GM19025 (cell line): ENCODE results near the gene TLE1.

ENCODE experiments used
- ATAC-seq: cut with Tn5 transposase; IDR thresholded peaks from one replicate; pipeline ENCODE4 v1.9.1; 2021; ENCODE audit warnings: mild to moderate bottlenecking, low read depth, moderate library complexity; ENCODE audit not compliant: unreplicated experiment

TLE1 gene

GRCh38 chr9:81687521-81688261 lies 1.7 kb downstream of the TLE1 start:
- ATAC-seq, result no peak

DNA sequence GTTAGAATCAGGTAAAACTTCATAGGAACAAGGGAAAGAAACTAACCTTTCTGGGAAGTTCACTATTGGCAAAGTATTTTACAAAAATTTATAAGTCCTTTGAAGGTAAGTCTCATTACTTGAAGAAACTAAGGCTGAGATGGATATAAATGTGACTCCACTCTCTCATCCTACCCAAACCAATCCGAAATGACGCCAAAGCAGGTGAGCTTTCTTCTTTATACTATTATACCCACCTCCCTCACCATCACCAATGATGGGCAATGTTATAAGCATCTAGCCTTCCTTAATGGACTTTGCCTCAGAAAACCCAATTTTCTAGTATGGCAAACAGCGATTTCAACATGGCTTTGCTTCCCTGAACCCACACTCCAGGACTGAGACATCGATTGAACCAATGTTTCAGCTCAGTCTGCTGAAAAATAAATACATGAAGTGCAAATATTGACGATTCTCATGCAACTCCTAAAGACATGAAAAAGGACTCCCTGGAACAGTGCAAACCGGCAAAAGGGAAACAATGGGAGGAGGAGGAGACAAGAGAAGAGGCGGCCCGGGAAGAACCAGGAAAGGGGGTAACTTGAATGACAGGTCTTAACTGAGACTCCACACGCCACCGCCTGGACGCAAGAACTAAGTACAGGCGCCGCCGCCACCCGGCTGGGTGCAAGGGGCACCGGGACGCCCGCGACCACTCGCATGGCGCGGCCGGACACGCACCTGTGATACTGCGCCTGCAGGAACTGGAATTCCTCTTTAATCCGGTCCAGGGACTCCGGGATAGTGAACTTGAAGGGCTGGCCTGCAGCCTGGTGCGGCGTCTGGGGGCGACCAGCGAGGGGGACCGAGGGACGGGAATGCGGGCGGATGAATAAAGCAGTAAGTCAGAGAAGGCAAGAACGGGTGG lies 2.5 kb downstream of the TLE1 start:
- ATAC-seq, result no peak

- no peak for ATAC-seq
Measured at GRCh38 chr9:81685763-81686613, 3.4 kb downstream of the TLE1 start.

DNA sequence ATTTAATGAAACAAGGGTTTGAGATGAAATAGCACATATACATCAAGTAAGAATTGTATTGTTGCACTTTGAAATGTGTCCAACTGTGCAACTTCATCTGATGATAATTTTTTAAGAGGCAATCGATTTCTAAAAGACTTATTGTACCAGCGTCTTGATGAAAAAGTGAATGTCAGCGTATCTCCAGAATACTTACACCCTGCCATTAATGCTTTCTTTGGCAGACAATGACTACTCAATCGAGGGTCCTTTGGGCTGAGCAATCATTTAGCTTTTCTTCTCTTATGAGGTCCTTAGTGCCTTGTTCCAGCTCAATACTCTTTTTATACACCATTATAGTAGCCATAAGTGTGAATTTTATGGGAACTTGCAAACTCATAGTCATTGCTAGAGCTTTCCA lies 4.7 kb downstream of the TLE1 start:
- no peak for ATAC-seq

DNA sequence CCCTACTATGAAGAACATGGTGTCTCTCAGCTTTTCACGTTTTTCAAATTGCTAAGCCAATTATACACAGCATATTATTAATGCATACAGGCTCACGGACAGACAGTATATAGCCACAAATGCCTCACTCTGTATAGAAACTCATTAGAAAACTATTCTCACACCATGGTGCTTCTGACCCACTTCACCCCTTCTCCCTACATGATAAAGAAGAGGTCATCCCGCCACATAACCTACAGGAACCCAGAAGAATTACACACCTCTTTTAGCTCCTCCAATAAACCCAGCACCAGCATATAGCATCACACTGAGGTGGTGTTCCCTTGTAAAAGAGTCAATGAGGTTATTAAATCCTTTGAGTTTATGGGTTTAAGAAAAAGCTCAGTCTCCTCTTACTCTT lies 5.6 kb downstream of the TLE1 start:
- ATAC-seq, result no peak

DNA sequence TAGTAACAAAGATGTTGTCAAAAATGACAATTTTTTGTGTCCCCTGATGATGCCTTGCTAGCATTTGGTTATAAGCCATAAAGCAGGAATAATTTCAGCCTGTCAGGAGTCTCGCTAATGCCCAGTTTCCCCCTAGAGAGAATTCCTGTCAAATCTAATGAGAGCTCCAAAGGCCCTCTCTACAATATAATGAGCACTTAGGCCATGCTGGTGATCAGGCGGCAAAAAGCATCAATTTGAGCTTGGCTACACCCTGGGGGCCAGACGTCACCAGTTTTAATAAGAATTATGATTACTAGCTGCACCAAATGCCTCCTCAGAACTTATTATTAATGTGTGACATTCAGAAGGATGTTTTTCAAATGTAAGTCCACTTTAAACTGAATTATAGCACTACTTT lies 6.1 kb downstream of the TLE1 start:
- no peak for ATAC-seq

DNA sequence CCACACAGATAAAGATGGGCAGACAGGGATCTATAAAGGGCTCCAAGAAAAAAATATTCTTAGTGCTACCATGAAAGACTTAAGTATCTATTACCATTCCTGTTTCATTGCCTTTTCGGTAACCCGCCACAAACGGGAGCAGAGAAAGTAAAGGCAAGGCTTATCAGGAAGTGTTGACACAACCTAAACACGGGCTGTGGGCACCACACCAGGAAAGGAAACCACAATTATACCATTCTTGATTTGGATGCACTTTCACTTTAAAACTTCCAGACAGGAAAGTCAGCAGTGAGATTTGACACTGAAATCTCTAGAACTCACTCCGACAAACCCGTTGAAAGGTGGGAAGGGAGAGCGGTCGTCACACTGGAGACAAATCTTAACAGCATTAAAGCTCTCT lies 6.5 kb downstream of the TLE1 start:
- ATAC-seq, result no peak

DNA sequence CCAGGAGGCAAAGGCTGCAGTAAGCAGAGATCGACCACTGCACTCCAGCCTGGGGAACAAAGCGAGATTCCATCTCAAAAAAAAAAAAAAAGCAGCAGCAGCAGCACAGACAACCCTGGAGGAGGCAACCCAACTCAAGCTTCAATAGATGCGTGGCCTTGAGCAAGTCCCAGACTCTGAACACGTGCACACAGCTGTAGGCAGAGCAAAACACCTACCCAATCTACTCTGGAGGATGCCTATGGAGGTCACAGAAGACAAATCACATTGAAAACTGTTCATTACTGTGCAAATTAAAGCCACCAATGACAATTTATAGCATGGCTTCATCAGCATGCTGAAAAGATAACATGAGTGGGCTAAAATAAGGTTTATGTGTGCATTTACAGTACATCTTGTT lies 7.2 kb downstream of the TLE1 start:
- ATAC-seq, result no peak

- no peak for ATAC-seq
Measured at GRCh38 chr9:81680506-81680905, 8.8 kb downstream of the TLE1 start.

DNA sequence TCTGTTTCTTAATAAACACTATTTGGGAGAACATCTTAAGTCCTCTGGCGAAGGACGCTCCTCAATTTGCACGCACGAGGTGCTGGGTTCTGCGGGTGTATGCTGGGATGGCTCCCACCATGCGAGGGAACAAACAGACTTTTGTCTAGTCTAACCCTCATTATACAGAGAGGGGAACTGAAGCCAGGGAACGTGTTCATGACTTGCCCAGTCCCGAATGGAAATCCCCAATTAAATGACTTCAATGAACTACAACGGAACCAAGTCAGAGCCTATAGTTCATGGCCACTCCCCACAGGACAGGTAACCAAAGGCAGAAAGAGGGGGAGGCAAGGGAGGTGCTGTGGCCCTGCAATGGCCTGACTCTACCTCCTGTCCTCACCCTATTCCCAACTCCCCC lies 9.3 kb downstream of the TLE1 start:
- ATAC-seq, result no peak

DNA sequence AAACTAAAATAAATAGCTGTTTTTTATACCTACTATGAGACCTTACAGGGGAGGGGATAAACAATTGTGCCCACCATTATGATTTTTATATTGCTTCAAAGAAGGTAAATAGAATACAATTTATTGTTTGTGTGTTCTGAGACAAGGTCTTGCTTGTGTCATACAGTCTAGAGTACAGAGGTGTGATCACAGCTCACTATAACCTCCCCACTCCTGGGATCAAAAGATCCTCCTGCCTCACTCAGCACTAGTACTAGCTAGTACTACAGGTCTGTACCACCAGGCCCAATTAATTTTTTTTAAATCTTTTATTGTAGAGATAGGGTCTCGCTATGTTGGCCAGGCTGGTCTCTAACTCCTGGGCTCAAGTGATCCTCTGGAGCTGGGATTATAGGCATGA lies 11.3 kb downstream of the TLE1 start:
- ATAC-seq, result no peak

DNA sequence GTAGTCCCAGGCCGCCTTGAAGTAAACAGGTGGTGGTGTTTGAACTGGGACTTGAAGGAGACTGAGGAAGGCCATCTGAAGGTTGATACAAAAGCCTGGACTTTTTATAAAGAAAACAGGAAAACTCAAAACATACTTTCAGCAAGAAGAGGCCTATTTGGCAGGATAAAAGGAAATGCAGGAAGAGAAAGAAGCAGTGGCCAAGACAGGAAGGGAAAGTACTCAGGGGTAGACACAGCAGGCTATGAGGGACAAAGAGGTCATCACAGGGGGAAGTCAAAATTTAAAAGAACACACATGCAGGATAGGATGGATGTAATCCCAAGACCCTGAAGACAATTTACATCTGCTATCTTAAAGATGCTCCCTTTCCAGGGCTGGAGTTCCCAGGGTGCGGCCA lies 13.0 kb downstream of the TLE1 start:
- ATAC-seq, result no peak

GRCh38 chr9:81673310-81673709 lies 16.0 kb downstream of the TLE1 start:
- ATAC-seq, result no peak

DNA sequence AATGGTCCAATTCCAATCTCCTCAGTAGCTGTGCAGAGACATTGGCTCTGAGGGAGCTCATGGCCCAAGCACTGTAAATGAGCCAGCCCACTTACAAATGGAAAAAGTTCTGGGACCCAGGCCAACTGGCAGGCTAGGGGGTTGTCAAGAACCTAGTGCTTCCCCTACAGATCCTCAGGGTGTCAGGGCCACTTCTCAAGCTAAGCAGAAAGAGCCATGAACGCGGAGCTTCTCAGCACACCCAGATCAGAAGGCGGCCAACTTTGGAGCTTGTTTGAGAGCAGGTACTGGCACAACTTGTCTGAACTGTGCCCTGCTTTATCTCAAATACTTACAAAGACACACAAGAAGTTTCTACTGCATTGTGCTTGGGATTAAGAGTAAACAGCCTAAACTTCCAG lies 17.5 kb downstream of the TLE1 start:
- no peak for ATAC-seq

DNA sequence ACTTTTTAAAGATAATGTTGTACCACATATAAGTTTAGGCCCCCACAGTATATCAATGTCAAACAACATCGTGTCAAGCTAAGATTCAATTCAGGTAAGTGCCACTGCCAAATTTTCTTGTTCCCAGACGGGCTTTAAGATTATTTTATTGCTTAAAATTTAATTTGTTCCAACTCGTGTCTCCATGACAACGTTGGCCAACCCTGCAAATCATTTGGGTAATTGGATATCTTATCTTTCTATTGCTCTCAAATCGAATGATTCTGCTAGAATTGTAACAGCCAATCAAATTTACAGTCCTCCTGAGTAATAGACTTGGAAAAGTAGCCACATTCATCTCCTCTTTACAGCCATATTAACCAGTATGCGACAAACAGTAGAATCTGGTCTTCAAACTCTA lies 19.5 kb downstream of the TLE1 start:
- no peak for ATAC-seq

- no peak for ATAC-seq
Measured at GRCh38 chr9:81669041-81669651, 20.2 kb downstream of the TLE1 start.

DNA sequence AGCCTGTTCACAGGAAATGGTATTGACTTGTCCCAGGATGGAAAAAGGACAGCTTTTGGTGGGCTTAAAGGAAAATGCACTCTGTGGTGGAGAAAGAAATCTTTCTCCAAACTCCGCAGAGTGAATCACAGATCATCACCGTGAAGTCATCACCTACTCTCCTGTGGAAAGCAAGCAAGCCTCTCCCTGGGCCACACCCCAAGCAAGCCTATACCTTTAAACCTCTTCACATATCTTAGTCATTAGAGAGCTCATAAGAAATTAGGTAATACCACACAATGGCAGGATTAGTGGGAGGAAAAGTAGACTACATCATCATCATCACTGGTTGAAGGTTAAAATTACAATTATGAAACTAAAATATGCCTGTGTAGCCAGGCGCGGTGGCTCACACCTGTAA lies 23.2 kb downstream of the TLE1 start:
- no peak for ATAC-seq

DNA sequence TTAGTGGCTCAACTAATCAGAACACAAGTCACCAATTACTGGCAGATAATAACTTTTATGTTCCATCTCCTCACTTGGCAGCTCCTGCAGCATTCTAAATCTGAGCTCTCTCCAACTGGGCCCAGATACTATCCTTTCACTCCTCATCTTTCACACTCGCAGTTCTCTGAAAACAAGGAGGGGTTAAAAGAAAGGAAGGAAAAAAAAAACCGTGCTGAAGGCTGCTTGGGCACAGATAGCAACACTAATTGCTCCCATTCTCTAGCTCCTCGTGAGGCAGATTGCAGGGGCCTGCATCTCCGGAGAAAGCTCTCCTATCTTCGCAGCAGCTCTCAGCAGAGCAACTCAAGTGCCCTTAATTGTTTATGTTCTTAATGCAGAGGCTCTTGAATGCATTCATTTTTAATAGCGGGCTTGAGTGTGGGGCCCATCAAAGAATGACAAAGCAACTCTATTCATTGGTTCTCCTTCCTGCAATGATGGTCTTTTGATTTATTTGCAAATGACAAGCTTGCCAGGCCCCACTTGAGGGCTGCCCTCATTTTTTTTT lies 23.9 kb downstream of the TLE1 start:
- ATAC-seq, result no peak

DNA sequence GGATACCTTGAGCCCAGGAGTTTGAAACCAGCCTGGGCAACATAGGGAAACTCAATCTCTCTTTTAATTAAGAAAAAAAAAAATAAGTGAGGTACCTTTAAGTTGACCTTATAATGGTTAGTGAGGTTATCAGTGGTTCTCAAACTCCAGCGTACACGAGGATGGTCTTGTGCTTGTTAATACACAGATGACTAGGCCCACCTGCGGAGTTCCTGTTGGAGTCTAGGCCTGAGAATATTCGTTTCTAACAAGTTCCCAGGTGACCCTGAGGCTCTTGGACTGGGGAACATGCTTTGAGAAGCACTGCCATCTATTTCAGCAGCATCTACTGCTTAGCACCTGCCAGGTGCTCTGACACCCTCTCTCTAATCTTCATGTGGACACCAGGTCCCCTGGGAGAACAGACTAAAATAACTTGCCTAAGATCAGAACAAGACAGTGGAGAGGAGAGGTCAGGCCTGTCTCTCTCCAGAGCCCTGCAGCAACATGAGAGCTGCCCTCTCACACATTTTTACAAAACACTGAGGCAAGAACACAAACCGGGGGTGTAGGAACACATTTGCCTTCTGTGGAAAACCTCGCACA lies 24.6 kb downstream of the TLE1 start:
- no peak for ATAC-seq

GRCh38 chr9:81661339-81661738 lies 28.0 kb downstream of the TLE1 start:
- ATAC-seq, result no peak
